Measurements from ENCODE around the gene EYA2. TPM values are rescaled to one million over a fixed set of nuclear protein-coding genes. Genes with fewer than 3 reads are reported as not detected.

Gene EYA2
- total and polyA plus RNA-seq, 2 donors (not counting 3 experiments of a cell fraction or from before 2014, with no cell fraction given): not detected

GRCh38 chr20:47167846-47168245 is 273.2 kb downstream of the EYA2 start:
- ChIA-PET POLR2A (no interaction called here), CTCF (no interaction called here)
- Histone ChIP-seq H3K4me3 (replicated peaks in 1 of 3; ENCODE audit: insufficient read depth in 1 of 3, low read depth in 1 of 3, low read length in 3 of 3) (no peak overlapping the region), H3K27me3 (ENCODE audit: control insufficient read depth in 2 of 2, insufficient read depth in 2 of 2, low read length in 2 of 2) (no peaks in the 10 kb centered on the region), H3K9me1 (replicated peaks; ENCODE audit: control insufficient read depth, extremely low read depth, insufficient read depth, low read length) (no peaks in the 10 kb centered on the region), H3K4me2 (ENCODE audit: insufficient read depth, low read length) (no peak overlapping the region), H3K36me3 (ENCODE audit: control insufficient read depth in 2 of 2, extremely low read depth in 1 of 2, insufficient read depth in 2 of 2, low read length in 2 of 2) (no peaks in the 10 kb centered on the region), H3K9me3 (replicated peaks; ENCODE audit: control insufficient read depth, insufficient read depth, low read length) (no peaks in the 10 kb centered on the region), H3K9ac (replicated peaks; ENCODE audit: extremely low read depth, insufficient read depth, low read length) (no peak overlapping the region), H2AFZ (ENCODE audit: low read depth, low read length) (no peak overlapping the region), H4K20me1 (replicated peaks; ENCODE audit: control insufficient read depth, extremely low read depth, insufficient read depth, low read length) (no peaks in the 10 kb centered on the region), H3K4me1 (ENCODE audit: control insufficient read depth, extremely low read depth, insufficient read depth, low read length) (no peaks in the 10 kb centered on the region), H3K27ac (ENCODE audit: insufficient read depth, low read depth, low read length) (no peak overlapping the region), H3K79me2 (ENCODE audit: control insufficient read depth, insufficient read depth, low read length) (no peaks in the 10 kb centered on the region)
- dilution Hi-C loops (cut with MboI; ENCODE audit: extremely low pct_ligation_motif_present, low sequenced_read_pairs): no loop called here
- no peak for FAIRE-seq
- no peak for DNase-seq (ENCODE audit: low read depth, low spot score)
- no TSS peak for BruUV-seq (replicated peaks)
- intact Hi-C loops (cut with micrococcal nuclease): no loop called here
- no peak for TF ChIP-seq GATA2 (IDR thresholded peaks at IDR 0.05; ENCODE audit: insufficient read depth, insufficient read length, low read depth, low read length)
- no peak for TF ChIP-seq JUN (IDR thresholded peaks at IDR 0.05; ENCODE audit: borderline replicate concordance, insufficient read depth, insufficient read length, low read depth)

GRCh38 chr20:47172579-47172978 is 277.9 kb downstream of the EYA2 start:
- no peaks in the 10 kb centered on the region for H3K27me3 ChIP-seq (ENCODE audit: control insufficient read depth in 2 of 2, insufficient read depth in 2 of 2, low read length in 2 of 2)
- no peak overlapping the region for H3K9ac ChIP-seq (replicated peaks; ENCODE audit: extremely low read depth, insufficient read depth, low read length)
- no peaks in the 10 kb centered on the region for H3K4me1 ChIP-seq (ENCODE audit: control insufficient read depth, extremely low read depth, insufficient read depth, low read length)
- no peaks in the 10 kb centered on the region for H3K36me3 ChIP-seq (ENCODE audit: control insufficient read depth in 2 of 2, extremely low read depth in 1 of 2, insufficient read depth in 2 of 2, low read length in 2 of 2)
- intact Hi-C loops (cut with micrococcal nuclease) (no loop called here), dilution Hi-C loops (cut with MboI; ENCODE audit: extremely low pct_ligation_motif_present, low sequenced_read_pairs) (no loop called here)
- H3K9me1 ChIP-seq (replicated peaks; ENCODE audit: control insufficient read depth, extremely low read depth, insufficient read depth, low read length): no peaks in the 10 kb centered on the region
- no peak overlapping the region for H3K4me3 ChIP-seq (replicated peaks in 1 of 3; ENCODE audit: insufficient read depth in 1 of 3, low read depth in 1 of 3, low read length in 3 of 3)
- FAIRE-seq (no peak), DNase-seq (ENCODE audit: low read depth, low spot score) (no peak)
- H3K4me2 ChIP-seq (ENCODE audit: insufficient read depth, low read length): no peak overlapping the region
- H3K27ac ChIP-seq (ENCODE audit: insufficient read depth, low read depth, low read length): no peak overlapping the region
- ChIA-PET POLR2A (no interaction called here), CTCF (no interaction called here)
- no TSS peak for BruUV-seq (replicated peaks)
- H3K9me3 ChIP-seq (replicated peaks; ENCODE audit: control insufficient read depth, insufficient read depth, low read length): no peaks in the 10 kb centered on the region
- H3K79me2 ChIP-seq (ENCODE audit: control insufficient read depth, insufficient read depth, low read length): no peaks in the 10 kb centered on the region
- no peaks in the 10 kb centered on the region for H4K20me1 ChIP-seq (replicated peaks; ENCODE audit: control insufficient read depth, extremely low read depth, insufficient read depth, low read length)
- H2AFZ ChIP-seq (ENCODE audit: low read depth, low read length): no peak overlapping the region
- TF ChIP-seq JUN (IDR thresholded peaks at IDR 0.05; ENCODE audit: borderline replicate concordance, insufficient read depth, insufficient read length, low read depth): no peak
- TF ChIP-seq MYC (IDR thresholded peaks at IDR 0.05; ENCODE audit: low read depth, low read length): no peak
- no peak for TF ChIP-seq EZH2 (IDR thresholded peaks at IDR 0.05; ENCODE audit: borderline replicate concordance, low read depth, low read length, severe bottlenecking)
- TF ChIP-seq FOS (IDR thresholded peaks at IDR 0.05; ENCODE audit: borderline replicate concordance, insufficient read depth, low read length): no peak
- no peak for TF ChIP-seq POLR2A (IDR thresholded peaks at IDR 0.05; ENCODE audit: low read depth, low read length)
- TF ChIP-seq, protein P1, sequence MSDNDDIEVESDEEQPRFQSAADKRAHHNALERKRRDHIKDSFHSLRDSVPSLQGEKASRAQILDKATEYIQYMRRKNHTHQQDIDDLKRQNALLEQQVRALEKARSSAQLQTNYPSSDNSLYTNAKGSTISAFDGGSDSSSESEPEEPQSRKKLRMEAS (IDR thresholded peaks at IDR 0.05; ENCODE audit: insufficient read depth, insufficient read length): no peak
- no peak for TF ChIP-seq POLR2AphosphoS5 (IDR thresholded peaks at IDR 0.05; ENCODE audit: insufficient read depth, low read depth, low read length)
- no peak for TF ChIP-seq GATA2 (IDR thresholded peaks at IDR 0.05; ENCODE audit: insufficient read depth, insufficient read length, low read depth, low read length)
- TF ChIP-seq, protein P2, sequence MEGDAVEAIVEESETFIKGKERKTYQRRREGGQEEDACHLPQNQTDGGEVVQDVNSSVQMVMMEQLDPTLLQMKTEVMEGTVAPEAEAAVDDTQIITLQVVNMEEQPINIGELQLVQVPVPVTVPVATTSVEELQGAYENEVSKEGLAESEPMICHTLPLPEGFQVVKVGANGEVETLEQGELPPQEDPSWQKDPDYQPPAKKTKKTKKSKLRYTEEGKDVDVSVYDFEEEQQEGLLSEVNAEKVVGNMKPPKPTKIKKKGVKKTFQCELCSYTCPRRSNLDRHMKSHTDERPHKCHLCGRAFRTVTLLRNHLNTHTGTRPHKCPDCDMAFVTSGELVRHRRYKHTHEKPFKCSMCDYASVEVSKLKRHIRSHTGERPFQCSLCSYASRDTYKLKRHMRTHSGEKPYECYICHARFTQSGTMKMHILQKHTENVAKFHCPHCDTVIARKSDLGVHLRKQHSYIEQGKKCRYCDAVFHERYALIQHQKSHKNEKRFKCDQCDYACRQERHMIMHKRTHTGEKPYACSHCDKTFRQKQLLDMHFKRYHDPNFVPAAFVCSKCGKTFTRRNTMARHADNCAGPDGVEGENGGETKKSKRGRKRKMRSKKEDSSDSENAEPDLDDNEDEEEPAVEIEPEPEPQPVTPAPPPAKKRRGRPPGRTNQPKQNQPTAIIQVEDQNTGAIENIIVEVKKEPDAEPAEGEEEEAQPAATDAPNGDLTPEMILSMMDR (IDR thresholded peaks at IDR 0.05; ENCODE audit: extremely low read depth in 1 of 2, insufficient read depth in 1 of 2, low read depth in 1 of 2, low read length in 2 of 2): no peak

All from endothelial cell of umbilical vein (primary cell).